WERI-Rb-1 (cell line): ENCODE data around the gene IFRD2.

Source experiments
- DNase-seq: peaks from one replicate; pipeline ENCODE4 v3.0.0-alpha.2; 2020
- H3K27ac ChIP-seq: fragments of 250-450 bp; sonication (Bioruptor Pico); 2 replicates; pipeline ENCODE4 v1.5.1; 2020; ENCODE audit warnings: mild to moderate bottlenecking, moderate library complexity
- H3K27me3 ChIP-seq: fragments of 250-450 bp; sonication (Bioruptor Pico); 2 replicates; pipeline ENCODE4 v1.5.1; 2021; ENCODE audit warnings: mild to moderate bottlenecking, low read depth, moderate library complexity; ENCODE audit not compliant: insufficient read depth, severe bottlenecking
- H3K36me3 ChIP-seq: fragments of 250-450 bp; sonication (Bioruptor Pico); 2 replicates; pipeline ENCODE4 v1.5.1; 2020; ENCODE audit warnings: mild to moderate bottlenecking, moderate library complexity
- H3K4me3 ChIP-seq: 2 replicates; pipeline ENCODE4 v1.5.1; 2011; ENCODE audit warnings: low read depth, mild to moderate bottlenecking, control low read depth, low read length
- H3K9me3 ChIP-seq: fragments of 250-450 bp; sonication (Bioruptor Pico); 2 replicates; pipeline ENCODE4 v1.5.1; 2021; ENCODE audit warnings: mild to moderate bottlenecking, moderate library complexity; ENCODE audit not compliant: severe bottlenecking
- TF ChIP-seq, protein P1 (sequence below): IDR thresholded peaks from 2 replicates; pipeline ENCODE4 v1.5.1; 2011; ENCODE audit warnings: low read depth, mild to moderate bottlenecking, control low read depth, inconsistent platforms, low read length

The IFRD2 gene

DNA sequence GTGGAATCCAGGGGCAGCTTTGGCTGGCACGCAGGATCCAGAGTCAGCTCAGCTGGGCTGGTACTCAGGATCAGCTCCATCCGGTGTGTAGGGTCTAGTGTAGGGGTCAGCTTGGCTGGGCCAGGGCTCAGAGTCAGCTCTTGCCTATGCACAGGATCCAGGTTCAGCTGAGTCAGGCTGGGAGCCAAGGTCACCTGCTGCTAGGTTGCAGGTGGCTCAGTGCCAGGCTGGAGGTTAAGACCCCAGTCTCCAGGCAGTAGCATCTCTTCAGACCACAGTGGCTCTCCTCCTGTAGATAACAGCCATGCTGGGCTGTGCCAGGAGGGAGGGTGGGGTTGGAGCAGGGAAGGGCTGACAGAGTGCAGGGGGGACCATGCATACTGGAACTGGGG, 5.2 kb upstream of the IFRD2 start:
- DNase-seq = no peak
- Histone ChIP-seq H3K27me3 (no peaks in the 10 kb centered on the region), H3K4me3 (no peak overlapping the region), H3K36me3 (no peaks in the 10 kb centered on the region), H3K27ac (no peak overlapping the region), H3K9me3 (no peaks in the 10 kb centered on the region)
- TF ChIP-seq, protein P1, sequence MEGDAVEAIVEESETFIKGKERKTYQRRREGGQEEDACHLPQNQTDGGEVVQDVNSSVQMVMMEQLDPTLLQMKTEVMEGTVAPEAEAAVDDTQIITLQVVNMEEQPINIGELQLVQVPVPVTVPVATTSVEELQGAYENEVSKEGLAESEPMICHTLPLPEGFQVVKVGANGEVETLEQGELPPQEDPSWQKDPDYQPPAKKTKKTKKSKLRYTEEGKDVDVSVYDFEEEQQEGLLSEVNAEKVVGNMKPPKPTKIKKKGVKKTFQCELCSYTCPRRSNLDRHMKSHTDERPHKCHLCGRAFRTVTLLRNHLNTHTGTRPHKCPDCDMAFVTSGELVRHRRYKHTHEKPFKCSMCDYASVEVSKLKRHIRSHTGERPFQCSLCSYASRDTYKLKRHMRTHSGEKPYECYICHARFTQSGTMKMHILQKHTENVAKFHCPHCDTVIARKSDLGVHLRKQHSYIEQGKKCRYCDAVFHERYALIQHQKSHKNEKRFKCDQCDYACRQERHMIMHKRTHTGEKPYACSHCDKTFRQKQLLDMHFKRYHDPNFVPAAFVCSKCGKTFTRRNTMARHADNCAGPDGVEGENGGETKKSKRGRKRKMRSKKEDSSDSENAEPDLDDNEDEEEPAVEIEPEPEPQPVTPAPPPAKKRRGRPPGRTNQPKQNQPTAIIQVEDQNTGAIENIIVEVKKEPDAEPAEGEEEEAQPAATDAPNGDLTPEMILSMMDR = no peak

DNA sequence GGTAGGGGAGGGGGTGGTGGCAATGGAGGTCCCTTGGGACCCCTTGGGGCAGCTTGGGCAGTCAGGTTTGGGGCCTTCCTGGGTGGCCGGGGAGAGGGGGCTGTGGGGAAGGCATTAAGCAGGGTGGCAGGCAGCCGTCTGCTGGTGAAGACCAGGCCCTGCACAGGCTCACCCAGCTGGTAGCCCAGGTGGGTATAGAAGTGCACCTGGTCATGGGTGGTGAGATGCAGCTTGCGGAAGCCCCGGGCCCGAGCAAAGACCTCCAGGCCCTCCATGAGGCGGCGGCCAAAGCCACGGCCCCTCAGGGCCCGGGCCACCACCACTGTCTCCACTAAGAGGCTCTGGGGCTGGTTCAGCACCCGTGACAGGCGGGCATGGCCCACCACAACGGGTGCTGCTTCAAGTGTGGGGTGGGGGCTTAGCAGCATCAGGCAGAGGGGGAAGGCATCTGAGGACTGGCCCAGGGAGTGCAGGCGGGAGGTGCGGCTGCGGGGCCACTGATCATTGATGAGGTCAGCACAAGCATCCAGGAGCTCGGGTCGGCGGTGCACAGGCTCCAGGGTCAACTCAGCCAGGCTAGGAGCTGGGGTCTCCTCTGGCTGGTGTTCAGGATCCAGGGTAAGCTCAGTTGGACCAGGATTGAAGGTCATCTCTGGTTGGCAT, 4.6 kb upstream of the IFRD2 start:
- DNase-seq = no peak
- H3K27ac ChIP-seq = no peak overlapping the region
- no peak overlapping the region for H3K4me3 ChIP-seq
- no peaks in the 10 kb centered on the region for H3K9me3 ChIP-seq
- H3K27me3 ChIP-seq = no peaks in the 10 kb centered on the region
- H3K36me3 ChIP-seq = 0 out of 2 replicates have a peak, but pooled peaks cover under 1% of the 10 kb centered on the region
- TF ChIP-seq, protein P1 = no peak

DNA sequence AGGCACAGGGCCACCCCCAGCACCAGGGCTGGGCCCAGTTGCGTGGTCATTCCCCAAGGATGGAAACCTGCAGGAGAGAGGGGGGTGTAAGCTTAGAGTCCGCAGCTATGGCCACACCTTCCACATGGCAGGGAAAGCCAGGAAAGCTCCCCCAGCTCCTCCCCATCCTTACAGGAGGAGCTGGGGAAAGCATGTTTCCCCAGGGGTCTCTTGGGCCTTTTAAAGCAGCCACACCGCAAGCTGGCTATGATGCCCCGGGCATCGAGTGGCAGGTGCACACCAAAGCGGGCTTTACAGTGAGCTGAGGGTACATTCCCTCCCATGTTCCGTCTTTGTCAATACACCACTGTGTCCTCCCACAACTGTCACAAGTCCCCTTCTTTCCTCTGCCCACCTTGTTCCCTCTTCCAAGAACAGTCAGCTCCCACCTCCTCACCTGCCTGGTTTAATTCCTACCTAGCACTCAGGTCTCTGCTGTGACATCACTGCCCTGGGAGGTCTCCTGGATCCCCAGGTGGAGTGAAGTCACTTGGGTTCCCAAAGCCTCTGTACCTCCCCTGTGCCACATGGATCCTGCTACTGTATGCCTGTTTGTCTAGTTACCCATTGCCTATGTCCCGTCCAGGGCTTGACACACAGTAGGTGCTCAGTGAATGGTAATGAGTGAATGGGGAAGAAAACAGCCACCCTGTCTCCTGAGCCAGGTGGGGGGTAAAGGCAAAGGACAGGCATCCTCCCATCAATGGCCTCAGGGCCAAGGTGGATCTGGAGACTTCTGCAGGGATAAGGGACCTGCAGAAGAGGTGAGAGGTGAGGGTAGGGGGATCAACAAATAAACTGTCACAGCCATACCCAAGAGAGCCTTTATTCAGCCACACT, 3.6 kb upstream of the IFRD2 start:
- Histone ChIP-seq H3K4me3 (no peak overlapping the region), H3K27me3 (no peaks in the 10 kb centered on the region), H3K36me3 (peaks cover 3% of the 10 kb centered on the region; the same call in 1 of the 2 replicates), H3K27ac (no peak overlapping the region), H3K9me3 (no peaks in the 10 kb centered on the region)
- TF ChIP-seq, protein P1 = no peak
- no peak for DNase-seq

DNA sequence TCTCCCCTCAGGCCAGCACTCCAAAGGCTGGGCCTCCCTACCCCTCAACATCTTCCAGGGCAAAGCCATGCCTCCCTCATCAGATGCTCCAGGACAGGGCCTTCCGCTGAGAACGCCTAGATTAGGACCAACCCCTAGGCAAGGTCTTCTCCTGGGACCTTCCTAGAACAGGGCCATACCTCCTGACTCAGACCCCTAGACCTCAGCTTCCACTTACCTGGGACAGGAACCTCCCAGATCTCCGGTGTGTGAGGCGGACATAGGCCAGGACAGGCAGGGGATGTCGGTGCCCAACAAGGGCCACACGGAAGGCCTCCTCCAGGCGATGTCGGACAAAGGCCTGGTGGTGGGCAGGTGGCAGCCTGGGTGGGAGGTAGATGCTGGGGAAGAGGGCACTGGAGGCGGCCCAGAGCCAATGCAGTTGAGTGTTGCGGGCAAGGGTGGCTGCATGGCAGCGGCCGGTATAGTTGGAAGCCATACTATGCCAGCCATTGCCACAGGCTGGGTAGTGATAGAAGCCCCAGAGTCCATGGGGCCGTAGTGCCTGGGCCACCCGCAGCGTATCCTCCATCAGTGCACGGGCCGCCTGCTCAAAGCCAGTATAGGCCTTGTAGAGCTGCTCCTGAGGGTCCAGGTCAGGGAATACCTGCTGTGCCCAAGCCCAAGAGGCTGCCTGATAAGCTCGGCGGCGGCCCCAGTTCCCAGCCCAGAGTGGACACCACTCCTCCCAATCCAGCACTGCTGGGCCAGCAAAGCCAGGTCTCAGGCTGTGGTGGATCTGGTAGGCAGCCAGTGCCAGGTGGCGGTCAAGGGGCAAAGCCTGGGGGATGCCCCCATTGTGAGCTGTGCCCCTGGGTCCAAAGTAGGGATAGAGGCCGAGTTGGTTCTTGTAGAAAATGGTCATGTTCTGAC, 2.5 kb upstream of the IFRD2 start:
- Histone ChIP-seq H3K36me3 (peaks cover 12% of the 10 kb centered on the region), H3K9me3 (no peaks in the 10 kb centered on the region), H3K27ac (no peak overlapping the region), H3K4me3 (no peak overlapping the region), H3K27me3 (no peaks in the 10 kb centered on the region)
- TF ChIP-seq, protein P1 = no peak
- DNase-seq = no peak

DNA sequence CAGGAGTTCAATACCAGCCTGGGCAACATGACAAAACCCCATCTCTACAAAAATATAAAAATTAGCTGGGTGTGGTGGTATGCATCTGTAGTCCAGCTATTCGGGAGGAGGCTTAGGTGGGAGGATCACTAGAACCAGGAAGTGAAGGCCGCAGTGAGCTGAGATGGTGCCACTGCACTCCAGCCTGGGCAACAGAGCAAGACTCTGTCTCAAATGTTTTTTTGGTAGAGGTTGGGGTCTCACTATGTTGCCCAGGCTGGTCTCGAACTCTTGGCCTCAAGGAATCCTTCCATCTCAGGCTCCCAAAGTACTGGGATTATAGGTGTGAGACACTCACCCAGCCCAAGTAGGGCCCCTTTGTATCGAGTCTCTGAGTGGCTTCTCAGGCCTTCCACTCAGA, 1.9 kb upstream of the IFRD2 start:
- Histone ChIP-seq H3K36me3 (peaks cover 19% of the 10 kb centered on the region), H3K4me3 (no peak overlapping the region), H3K27me3 (no peaks in the 10 kb centered on the region), H3K27ac (no peak overlapping the region), H3K9me3 (no peaks in the 10 kb centered on the region)
- TF ChIP-seq, protein P1 = no peak
- no peak for DNase-seq
